ENCODE data around the gene FAM13C. TPM values are rescaled to one million over a fixed set of nuclear protein-coding genes. Genes with fewer than 3 reads are reported as not detected.

Gene FAM13C
- polyA plus RNA-seq, 1 donor from 2014 or later = 89.3 TPM

DNA sequence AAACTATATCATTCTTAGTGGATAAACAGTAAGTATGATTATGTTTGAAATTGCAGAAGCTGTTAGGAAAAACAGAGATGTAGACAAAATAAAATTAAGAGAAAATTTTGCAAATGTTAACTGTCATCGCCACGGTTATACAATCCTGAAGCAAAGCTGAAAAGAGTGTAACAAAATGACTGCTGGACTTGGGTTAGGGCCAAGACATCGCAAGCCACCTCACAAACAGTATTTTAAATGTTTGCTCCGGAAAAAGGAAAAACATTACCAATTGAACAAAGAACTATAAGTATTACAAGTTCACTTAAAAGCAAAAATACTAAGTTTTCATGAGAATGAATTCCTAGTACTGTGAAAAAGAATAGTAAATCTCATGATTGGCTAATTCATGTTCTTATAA lies 60.0 kb downstream of the FAM13C start:
- no peak overlapping the region for H3K27ac ChIP-seq (ENCODE audit: low read length)
- H3K4me2 ChIP-seq (ENCODE audit: low read length) = no peak overlapping the region
- H2AFZ ChIP-seq (ENCODE audit: low read depth, low read length) = no peak overlapping the region
- H3K4me3 ChIP-seq (ENCODE audit: low read length) = no peak overlapping the region
- no peaks in the 10 kb centered on the region for H4K20me1 ChIP-seq (ENCODE audit: insufficient read depth)
- H3K36me3 ChIP-seq (ENCODE audit: insufficient read depth, low read length) = peaks cover 11% of the 10 kb centered on the region
- no peaks in the 10 kb centered on the region for H3K9me3 ChIP-seq (ENCODE audit: low read length)
- no peaks in the 10 kb centered on the region for H3K27me3 ChIP-seq (ENCODE audit: insufficient read depth, low read depth, low read length)
- H3F3A ChIP-seq (ENCODE audit: insufficient read depth, low read length, poor library complexity, severe bottlenecking) = peaks cover 3% of the 10 kb centered on the region
- peaks cover 10% of the 10 kb centered on the region for H3K79me2 ChIP-seq (replicated peaks; ENCODE audit: insufficient read depth, low read length)
- H3K9ac ChIP-seq (ENCODE audit: low read length) = no peak overlapping the region
- H3K9me2 ChIP-seq (ENCODE audit: insufficient read depth, low read length) = no peaks in the 10 kb centered on the region
- TF ChIP-seq EZH2 (IDR thresholded peaks at IDR 0.05; ENCODE audit: borderline replicate concordance, insufficient read depth, low read length, poor library complexity, severe bottlenecking) (no peak), TAF1 (IDR thresholded peaks at IDR 0.05; ENCODE audit: low read depth) (no peak), SMC3 (conservative IDR thresholded peaks at IDR 0.05; ENCODE audit: poor library complexity) (no peak), POLR2AphosphoS5 (IDR thresholded peaks at IDR 0.05) (no peak), RAD21 (conservative IDR thresholded peaks at IDR 0.05) (no peak), EP300 (conservative IDR thresholded peaks at IDR 0.05; ENCODE audit: poor library complexity, severe bottlenecking) (no peak), MXI1 (conservative IDR thresholded peaks at IDR 0.05; ENCODE audit: poor library complexity, severe bottlenecking) (no peak)
- TF ChIP-seq, protein P1, sequence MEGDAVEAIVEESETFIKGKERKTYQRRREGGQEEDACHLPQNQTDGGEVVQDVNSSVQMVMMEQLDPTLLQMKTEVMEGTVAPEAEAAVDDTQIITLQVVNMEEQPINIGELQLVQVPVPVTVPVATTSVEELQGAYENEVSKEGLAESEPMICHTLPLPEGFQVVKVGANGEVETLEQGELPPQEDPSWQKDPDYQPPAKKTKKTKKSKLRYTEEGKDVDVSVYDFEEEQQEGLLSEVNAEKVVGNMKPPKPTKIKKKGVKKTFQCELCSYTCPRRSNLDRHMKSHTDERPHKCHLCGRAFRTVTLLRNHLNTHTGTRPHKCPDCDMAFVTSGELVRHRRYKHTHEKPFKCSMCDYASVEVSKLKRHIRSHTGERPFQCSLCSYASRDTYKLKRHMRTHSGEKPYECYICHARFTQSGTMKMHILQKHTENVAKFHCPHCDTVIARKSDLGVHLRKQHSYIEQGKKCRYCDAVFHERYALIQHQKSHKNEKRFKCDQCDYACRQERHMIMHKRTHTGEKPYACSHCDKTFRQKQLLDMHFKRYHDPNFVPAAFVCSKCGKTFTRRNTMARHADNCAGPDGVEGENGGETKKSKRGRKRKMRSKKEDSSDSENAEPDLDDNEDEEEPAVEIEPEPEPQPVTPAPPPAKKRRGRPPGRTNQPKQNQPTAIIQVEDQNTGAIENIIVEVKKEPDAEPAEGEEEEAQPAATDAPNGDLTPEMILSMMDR (IDR thresholded peaks at IDR 0.05; ENCODE audit: poor library complexity, severe bottlenecking) = no peak
- TF ChIP-seq, protein P2, sequence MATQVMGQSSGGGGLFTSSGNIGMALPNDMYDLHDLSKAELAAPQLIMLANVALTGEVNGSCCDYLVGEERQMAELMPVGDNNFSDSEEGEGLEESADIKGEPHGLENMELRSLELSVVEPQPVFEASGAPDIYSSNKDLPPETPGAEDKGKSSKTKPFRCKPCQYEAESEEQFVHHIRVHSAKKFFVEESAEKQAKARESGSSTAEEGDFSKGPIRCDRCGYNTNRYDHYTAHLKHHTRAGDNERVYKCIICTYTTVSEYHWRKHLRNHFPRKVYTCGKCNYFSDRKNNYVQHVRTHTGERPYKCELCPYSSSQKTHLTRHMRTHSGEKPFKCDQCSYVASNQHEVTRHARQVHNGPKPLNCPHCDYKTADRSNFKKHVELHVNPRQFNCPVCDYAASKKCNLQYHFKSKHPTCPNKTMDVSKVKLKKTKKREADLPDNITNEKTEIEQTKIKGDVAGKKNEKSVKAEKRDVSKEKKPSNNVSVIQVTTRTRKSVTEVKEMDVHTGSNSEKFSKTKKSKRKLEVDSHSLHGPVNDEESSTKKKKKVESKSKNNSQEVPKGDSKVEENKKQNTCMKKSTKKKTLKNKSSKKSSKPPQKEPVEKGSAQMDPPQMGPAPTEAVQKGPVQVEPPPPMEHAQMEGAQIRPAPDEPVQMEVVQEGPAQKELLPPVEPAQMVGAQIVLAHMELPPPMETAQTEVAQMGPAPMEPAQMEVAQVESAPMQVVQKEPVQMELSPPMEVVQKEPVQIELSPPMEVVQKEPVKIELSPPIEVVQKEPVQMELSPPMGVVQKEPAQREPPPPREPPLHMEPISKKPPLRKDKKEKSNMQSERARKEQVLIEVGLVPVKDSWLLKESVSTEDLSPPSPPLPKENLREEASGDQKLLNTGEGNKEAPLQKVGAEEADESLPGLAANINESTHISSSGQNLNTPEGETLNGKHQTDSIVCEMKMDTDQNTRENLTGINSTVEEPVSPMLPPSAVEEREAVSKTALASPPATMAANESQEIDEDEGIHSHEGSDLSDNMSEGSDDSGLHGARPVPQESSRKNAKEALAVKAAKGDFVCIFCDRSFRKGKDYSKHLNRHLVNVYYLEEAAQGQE (IDR thresholded peaks at IDR 0.05; ENCODE audit: borderline replicate concordance) = no peak

DNA sequence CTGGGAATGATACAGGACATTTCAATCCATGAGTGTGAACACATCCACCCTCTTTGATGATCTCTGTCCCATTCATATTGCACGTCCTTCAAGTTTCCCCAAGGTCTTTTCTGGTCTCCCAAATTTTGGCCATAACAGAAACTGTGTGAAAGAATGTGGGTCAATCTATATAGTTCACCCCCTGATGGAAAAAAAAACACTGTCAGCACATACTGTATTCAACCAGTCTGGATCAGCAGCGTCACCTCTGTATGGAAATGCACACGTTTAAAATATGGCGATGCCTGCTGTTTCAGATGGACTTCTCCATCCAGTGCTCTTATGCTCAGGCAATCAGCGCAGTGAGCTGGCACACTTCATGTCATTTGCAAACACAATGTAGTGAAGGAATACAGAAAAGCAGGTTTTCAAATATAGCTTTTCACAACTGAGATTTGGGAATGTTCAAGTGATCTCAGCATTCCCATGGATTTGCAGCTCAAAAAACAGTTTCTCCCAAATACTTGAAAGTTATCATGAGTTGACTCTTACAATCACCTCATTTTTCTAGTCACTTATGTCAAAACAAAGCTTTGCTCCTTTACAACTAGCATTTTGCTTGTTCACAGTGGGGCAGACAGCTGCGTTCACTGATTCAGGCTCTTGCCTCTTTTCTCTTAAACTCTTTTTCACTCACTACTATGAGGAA lies 61.1 kb downstream of the FAM13C start:
- Histone ChIP-seq H3K27me3 (ENCODE audit: insufficient read depth, low read depth, low read length) (no peaks in the 10 kb centered on the region), H3K79me2 (replicated peaks; ENCODE audit: insufficient read depth, low read length) (peaks cover under 1% of the 10 kb centered on the region), H3F3A (ENCODE audit: insufficient read depth, low read length, poor library complexity, severe bottlenecking) (peaks cover 3% of the 10 kb centered on the region), H3K27ac (ENCODE audit: low read length) (no peak overlapping the region), H3K4me2 (ENCODE audit: low read length) (no peak overlapping the region), H3K4me3 (ENCODE audit: low read length) (no peak overlapping the region), H2AFZ (ENCODE audit: low read depth, low read length) (no peak overlapping the region), H3K9me3 (ENCODE audit: low read length) (no peaks in the 10 kb centered on the region), H4K20me1 (ENCODE audit: insufficient read depth) (no peaks in the 10 kb centered on the region), H3K9me2 (ENCODE audit: insufficient read depth, low read length) (no peaks in the 10 kb centered on the region), H3K9ac (ENCODE audit: low read length) (no peak overlapping the region), H3K36me3 (ENCODE audit: insufficient read depth, low read length) (peaks cover 7% of the 10 kb centered on the region)
- TF ChIP-seq EZH2 (IDR thresholded peaks at IDR 0.05; ENCODE audit: borderline replicate concordance, insufficient read depth, low read length, poor library complexity, severe bottlenecking) (no peak), SMC3 (conservative IDR thresholded peaks at IDR 0.05; ENCODE audit: poor library complexity) (no peak), MXI1 (conservative IDR thresholded peaks at IDR 0.05; ENCODE audit: poor library complexity, severe bottlenecking) (no peak), EP300 (conservative IDR thresholded peaks at IDR 0.05; ENCODE audit: poor library complexity, severe bottlenecking) (no peak), TAF1 (IDR thresholded peaks at IDR 0.05; ENCODE audit: low read depth) (no peak), RAD21 (conservative IDR thresholded peaks at IDR 0.05) (no peak), POLR2AphosphoS5 (IDR thresholded peaks at IDR 0.05) (no peak)
- TF ChIP-seq, protein P2 (IDR thresholded peaks at IDR 0.05; ENCODE audit: borderline replicate concordance) = no peak
- TF ChIP-seq, protein P1 (IDR thresholded peaks at IDR 0.05; ENCODE audit: poor library complexity, severe bottlenecking) = no peak

All from neural cell (in vitro differentiated cells).